GM12801 (cell line): Measurements from ENCODE around the gene HDAC8.

Source experiments
- TF ChIP-seq, protein P1 (sequence below): IDR thresholded peaks from one replicate; pipeline ENCODE4 v1.5.1; 2011; ENCODE audit warnings: control low read depth; ENCODE audit not compliant: insufficient read length; ENCODE audit errors: extremely low read depth

The HDAC8 gene

DNA sequence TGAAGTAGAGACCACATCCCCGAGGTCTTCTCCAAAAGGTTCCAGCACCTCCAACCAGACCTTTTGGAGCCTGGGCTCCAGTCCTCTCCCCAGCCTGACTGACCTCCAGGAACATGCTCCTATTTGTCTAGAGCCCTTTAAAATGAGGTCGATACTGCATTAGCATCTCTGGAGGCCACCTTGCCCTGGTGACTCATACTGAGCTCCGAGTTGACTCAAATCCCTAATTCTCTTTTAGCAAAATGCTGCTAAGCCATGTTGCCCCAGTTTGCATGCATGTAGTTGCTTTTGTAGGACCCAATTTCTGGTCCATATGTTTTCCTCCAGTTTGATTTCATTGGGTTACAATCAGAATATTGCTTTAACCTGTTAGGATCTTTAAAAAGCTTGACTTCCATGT is 223.5 kb downstream of the HDAC8 start:
- TF ChIP-seq, protein P1, sequence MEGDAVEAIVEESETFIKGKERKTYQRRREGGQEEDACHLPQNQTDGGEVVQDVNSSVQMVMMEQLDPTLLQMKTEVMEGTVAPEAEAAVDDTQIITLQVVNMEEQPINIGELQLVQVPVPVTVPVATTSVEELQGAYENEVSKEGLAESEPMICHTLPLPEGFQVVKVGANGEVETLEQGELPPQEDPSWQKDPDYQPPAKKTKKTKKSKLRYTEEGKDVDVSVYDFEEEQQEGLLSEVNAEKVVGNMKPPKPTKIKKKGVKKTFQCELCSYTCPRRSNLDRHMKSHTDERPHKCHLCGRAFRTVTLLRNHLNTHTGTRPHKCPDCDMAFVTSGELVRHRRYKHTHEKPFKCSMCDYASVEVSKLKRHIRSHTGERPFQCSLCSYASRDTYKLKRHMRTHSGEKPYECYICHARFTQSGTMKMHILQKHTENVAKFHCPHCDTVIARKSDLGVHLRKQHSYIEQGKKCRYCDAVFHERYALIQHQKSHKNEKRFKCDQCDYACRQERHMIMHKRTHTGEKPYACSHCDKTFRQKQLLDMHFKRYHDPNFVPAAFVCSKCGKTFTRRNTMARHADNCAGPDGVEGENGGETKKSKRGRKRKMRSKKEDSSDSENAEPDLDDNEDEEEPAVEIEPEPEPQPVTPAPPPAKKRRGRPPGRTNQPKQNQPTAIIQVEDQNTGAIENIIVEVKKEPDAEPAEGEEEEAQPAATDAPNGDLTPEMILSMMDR, result no peak

DNA sequence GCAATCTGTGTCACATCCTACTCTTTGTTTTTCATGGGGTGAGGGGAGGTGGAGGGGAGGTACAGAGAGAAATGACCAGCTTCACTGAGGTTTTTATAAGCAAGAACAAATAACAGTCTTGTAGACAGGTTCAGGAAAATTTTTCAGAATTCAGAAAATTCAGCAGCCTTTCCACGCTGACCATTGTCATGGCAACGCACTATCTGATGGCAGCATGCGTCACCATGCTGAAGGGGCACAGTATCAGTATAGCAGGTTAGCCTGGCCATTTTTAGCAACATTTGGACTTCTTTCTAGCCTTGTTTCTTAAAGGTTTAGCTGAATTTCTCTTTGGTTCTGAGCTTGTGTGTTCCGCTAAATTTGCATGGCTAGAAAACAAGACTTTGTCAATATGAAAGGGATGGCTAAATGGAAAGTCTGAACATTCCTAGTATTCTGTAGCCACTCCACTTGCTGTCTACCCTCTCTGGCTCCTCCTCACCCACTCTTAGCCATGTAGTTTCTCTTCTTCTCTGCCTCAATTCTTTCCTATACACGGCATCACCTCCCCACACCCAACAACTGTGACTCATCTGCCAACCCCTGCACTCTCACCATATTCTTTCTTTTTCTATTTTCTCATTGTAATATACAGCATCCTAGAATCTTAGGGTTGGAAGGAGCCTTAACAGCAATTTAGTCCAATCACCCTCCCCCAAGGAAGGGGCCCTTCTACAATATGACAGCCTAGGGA is 224.2 kb downstream of the HDAC8 start:
- TF ChIP-seq, protein P1, result no peak

DNA sequence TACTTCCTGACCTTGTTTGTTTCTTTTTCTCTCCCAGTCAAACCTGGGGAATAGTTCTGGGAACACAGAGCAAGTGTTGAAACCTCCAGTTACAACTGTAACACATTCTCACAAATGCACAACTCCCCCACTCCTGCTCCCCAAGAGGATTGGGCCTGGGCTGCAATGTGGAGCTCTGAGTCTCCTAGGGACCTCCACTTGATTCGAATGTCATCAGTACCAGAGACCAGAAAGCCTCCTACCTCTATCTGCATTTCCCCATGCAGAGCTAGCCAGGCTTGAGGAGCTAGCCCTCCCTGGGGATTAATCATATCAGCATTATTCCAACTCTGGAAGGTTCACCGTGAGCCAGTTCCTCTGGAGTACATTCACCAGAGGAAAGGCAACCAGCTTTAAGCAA is 225.3 kb downstream of the HDAC8 start:
- TF ChIP-seq, protein P1, result no peak

DNA sequence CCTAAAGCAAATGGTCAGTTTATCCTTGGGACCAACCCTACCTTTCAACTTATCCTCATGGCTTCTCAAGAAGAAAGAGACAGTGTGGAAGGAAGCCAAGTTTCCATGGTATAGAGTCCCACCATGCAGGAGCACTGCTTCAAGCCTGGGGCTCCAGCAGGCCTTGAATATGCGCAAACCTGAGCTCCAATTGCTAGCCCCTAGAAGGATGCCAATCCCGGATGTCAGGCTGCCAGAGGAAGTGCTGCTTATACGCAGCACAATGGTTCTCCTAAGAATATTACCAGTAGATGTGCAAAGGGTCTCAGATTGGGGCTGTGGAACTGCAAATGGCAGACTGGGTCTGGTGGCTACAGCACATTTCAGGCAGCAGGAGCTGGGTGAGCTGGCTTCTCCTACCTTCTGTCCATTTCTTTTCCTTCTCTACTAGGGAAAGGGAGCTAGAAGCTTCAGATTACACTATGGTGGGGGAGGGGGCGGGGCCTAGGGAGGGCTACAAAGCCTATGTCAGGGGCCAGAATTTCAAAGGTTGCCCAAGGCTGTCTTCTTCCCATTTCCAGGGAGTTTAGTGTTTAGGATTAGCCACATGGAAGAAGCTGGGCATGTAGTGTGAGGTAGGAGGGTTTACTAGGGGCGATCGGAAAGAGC is 226.2 kb downstream of the HDAC8 start:
- TF ChIP-seq, protein P1, result no peak

DNA sequence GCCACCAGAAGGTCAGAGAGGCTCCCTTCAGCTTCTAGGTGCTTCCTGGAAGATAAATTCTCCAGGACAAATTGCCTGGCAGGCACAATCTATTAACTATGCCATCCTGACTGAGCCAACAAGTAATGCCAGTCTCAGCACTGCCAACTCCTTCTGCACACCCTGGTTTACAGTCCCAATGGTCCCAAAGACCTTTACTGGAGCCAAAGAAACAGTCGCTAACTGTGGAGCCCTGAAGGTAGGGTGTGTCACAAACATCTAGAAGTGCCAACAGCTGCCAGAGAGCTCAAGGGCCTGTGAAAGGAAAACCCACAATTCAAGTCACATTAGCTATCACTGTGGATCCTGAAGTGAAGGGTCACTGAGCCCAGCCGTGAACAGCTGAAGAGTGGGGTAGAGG is 232.0 kb downstream of the HDAC8 start:
- TF ChIP-seq, protein P1, result no peak

DNA sequence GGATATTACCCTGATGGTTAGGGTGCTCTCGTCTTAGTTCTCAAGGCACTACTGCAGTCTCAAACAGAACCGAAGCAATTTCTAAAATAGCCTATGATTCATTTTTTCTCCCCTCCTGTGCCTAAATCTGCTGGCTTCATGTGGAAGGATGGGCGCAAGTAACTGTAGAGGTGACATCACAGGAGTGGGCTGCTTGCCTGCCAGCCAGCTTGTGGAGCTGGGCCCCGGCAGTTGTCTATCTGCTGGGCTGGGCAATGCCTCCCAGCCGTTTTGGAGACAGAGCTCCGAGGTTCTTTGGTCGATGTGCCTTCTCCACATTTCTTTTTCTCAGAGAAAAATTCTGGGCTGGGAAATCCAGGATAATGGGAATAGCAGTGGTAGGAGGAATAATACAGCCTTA is 232.6 kb downstream of the HDAC8 start:
- TF ChIP-seq, protein P1, result no peak

DNA sequence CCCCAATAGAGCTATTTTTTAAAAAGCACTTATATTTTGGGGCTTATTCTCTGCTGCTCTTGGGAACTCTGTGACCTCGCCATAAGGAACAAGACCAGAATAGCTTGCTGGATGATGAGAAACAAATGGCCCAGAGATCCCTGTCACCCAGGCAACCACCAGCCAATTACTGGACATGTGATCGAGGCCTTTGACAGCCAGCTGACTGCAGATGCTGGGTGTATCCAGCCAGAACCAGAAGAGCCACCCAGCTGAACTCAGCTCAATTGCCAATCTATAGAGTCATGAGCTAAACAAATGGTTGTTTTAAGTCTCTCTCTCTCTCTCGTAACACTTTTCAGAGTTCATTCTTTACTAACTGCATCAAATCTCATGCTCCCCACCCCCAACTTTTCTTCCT is 242.5 kb downstream of the HDAC8 start:
- TF ChIP-seq, protein P1, result no peak
